Measurements from ENCODE around the gene SH3PXD2A.

GRCh38 chr10:103790580-103790979 lies 64.8 kb downstream of the SH3PXD2A start:
- TF ChIP-seq CTCF (IDR thresholded peaks at IDR 0.05): no peak
- TF ChIP-seq POLR2AphosphoS5 (IDR thresholded peaks at IDR 0.05): no peak
- TF ChIP-seq POLR2A (IDR thresholded peaks at IDR 0.05): no peak
